ENCODE results near the gene PRPF6. TPM values are rescaled to one million over a fixed set of nuclear protein-coding genes. Genes with fewer than 3 reads are reported as not detected.
A peak's percentile ranks its signal among the peaks of the same experiment; 100 is the strongest.

Gene PRPF6
- total and polyA plus RNA-seq, 2 of the 13 experiments (the other 11 are each of a cell fraction or from before 2014, with no cell fraction given) = 63.7 to 101 TPM

- TF ChIP-seq ZNF580 (CRISPR knock-in tag; IDR thresholded peaks at IDR 0.05; ENCODE audit: borderline replicate concordance, low read depth) (peak; percentile 65; the same call in 1 of the 2 replicates), ZNF572 (CRISPR knock-in tag; IDR thresholded peaks at IDR 0.05) (peak; percentile 82; the same call in 1 of the 2 replicates), STAG1 (CRISPR knock-in tag; IDR thresholded peaks at IDR 0.05) (no peak), REST (IDR thresholded peaks at IDR 0.05; ENCODE audit: borderline replicate concordance in 1 of 2, low read depth in 1 of 2, low read length in 2 of 2) (no peak), ZNF24 (IDR thresholded peaks at IDR 0.05) (no peak), CBFB (CRISPR knock-in tag; IDR thresholded peaks at IDR 0.05) (no peak), SKI (IDR thresholded peaks at IDR 0.05; ENCODE audit: partially characterized antibody) (no peak), ZNF354B (CRISPR knock-in tag; IDR thresholded peaks at IDR 0.05) (no peak), ZMAT3 (CRISPR knock-in tag; conservative IDR thresholded peaks at IDR 0.05) (peak; percentile 36; the same call in 1 of the 2 replicates), KLF16 (CRISPR knock-in tag; IDR thresholded peaks at IDR 0.05) (peak in 1 of 2 experiments; percentile 88; a peak in 2 of 4 replicates), ZNF3 (CRISPR knock-in tag; IDR thresholded peaks at IDR 0.05) (no peak), EZH2 (conservative IDR thresholded peaks at IDR 0.05; ENCODE audit: low read depth, low read length) (no peak), CREBL2 (CRISPR knock-in tag; IDR thresholded peaks at IDR 0.05; ENCODE audit: borderline replicate concordance) (no peak), IRX3 (CRISPR knock-in tag; IDR thresholded peaks at IDR 0.05; ENCODE audit: borderline replicate concordance, low read depth) (peak; percentile 86; the same call in 1 of the 2 replicates), ZNF512 (CRISPR knock-in tag; IDR thresholded peaks at IDR 0.05) (no peak), USF2 (IDR thresholded peaks at IDR 0.05; ENCODE audit: low read depth, low read length) (no peak), USF2 (CRISPR knock-in tag; IDR thresholded peaks at IDR 0.05; ENCODE audit: borderline replicate concordance) (no peak), BATF2 (CRISPR knock-in tag; IDR thresholded peaks at IDR 0.05) (no peak), ZNF597 (CRISPR knock-in tag; IDR thresholded peaks at IDR 0.05) (no peak)
Measured at GRCh38 chr20:63968928-63969760, 11.8 kb upstream of the PRPF6 start (continued).

All from HepG2 (cell line).